NCI-H1048 (cell line): ENCODE results near the gene WWP2.

ENCODE experiments used
- DNase-seq: peaks from one replicate; lab custom pipeline; 2025; lab: John Stamatoyannopoulos, UW

Gene WWP2

DNA sequence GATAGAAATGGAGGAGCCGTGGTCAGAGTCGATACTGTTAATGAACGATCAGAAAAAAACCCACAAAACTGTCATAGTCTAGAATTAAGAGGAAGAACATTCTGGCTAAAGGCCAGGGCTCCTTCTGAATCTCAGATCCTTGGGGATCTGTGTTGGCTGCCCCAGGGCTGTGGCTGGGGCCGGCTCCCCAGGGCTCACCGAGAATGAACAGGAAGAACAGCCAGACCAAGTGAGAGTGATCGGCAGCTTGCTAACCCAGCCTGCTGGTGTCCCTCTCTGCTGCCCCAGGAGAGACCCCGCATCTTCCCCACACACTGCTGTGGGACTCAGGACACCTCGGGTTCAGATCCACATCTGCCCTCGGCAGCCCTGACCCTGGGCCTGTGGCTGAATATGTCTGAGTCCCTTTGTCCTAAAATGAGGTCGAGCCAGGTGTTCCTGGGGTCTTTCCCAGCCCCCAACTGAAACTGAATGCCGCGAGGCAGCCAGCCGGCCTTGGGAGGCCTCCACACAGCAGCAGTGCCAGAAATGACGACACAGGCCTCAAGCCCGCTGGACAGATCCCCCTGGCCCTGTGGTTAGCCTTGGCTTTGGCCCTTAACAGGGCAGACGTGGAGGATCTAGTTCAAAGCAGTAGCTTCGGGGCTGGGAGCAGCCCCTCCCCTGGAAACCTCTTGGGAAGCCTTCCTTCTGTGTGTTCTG, 165.1 kb downstream of the WWP2 start:
- no peak for DNase-seq

DNA sequence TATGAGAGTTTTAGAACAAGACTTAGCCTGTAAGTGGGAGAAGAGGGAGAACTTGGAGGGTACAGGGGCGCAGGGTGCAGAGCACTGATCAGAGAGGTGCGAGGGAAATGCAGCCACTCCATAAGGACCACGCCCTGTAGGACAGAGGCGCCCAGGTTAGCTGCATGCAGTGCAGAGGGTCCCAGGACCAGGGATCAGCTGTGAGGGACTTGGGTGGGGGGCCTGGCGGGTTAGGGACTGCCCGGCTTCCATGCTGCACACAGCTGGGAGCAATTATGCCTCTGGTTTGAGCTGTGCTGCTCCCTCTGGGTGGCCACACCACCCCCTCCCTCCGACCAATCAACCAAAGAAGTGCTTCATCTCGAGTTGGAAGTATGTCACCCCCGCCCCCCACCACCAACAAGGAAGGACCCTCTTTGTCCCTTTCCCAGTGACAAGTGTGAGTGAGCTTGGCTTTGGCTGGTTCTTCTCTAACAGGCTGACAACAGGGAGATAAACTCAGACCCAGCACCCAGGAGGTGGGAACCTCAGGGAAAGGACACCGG, 166.8 kb downstream of the WWP2 start:
- DNase-seq, result no peak

DNA sequence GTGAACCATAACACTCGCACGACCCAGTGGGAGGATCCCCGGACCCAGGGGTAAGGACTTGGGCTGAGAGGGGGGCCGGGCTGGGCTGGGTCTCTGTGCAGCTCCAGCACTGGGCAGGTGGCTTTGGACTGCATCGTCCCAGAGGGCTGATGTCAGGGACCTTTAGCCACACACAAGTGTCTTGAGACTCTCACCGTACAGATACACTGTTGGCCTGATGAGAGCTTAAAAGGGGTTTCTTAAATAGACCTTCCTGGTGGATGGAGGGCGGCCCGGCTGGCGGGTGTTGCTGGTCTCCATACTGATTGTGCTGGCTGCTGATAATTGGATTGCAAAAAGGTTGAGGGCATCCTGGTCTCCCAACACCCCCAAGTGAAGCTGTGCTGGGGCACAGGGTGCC, 167.3 kb downstream of the WWP2 start:
- no peak for DNase-seq

DNA sequence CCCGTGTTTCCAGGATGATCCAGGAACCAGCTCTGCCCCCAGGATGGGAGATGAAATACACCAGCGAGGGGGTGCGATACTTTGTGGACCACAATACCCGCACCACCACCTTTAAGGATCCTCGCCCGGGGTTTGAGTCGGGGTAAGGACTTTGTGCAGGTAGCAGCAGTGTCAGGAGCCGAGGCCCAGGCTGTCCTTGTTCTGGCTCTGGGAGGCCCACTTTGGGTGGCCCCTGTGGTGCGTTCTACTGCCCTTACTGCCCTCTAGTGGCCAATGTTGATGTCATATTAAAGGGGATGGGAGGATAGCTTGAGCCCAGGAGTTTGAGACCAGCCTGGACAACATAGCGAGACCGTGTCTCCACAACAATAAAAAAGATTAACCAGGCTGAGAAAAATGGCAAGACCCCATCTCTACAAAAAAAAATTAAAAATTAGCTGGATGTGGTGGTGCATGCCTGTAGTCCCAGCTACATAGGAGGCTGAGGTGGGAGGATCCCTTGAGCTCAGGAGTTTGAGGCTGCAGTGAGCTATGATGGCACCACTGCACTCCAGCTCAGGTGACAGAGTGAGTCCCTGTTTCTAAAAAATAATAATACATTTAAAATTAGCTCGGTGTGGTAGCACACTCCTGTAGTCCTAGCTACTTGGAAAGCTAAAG, 168.1 kb downstream of the WWP2 start:
- DNase-seq, result no peak

DNA sequence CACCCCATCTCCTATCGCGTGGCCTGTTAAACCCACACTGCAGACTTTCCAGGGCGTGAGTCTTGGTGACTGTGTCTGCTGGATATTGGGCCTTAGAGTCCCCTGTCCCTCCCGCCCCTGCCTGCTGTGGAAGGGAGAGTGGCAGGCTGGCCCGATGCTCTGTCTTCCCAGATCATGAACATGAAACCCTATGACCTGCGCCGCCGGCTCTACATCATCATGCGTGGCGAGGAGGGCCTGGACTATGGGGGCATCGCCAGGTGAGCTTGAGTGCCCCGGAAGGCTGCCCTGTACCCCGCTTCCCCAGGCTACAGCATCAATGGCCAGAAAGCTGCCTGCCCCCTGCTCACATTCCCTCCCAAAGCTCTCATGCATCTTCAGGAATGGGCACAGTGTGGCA, 169.5 kb downstream of the WWP2 start:
- DNase-seq, result no peak

DNA sequence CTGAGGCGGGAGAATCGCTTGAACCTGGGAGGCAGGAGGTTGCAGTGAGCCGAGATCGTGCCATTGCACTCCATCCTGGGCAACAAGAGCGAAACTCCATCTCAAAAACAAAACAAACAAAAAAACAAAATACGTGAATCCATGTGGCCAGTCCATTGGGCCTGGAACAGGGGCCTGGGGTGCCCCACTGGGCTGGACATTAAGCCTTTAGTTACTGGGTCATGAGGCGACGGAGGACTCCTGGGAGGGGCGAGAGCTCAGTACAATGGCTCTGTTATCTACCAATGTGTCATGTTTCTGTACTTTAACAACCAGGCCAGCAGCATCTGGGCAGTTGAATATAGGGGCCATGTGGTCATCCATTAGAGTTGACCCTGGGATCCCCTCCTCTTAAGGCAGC, 170.1 kb downstream of the WWP2 start:
- no peak for DNase-seq

DNA sequence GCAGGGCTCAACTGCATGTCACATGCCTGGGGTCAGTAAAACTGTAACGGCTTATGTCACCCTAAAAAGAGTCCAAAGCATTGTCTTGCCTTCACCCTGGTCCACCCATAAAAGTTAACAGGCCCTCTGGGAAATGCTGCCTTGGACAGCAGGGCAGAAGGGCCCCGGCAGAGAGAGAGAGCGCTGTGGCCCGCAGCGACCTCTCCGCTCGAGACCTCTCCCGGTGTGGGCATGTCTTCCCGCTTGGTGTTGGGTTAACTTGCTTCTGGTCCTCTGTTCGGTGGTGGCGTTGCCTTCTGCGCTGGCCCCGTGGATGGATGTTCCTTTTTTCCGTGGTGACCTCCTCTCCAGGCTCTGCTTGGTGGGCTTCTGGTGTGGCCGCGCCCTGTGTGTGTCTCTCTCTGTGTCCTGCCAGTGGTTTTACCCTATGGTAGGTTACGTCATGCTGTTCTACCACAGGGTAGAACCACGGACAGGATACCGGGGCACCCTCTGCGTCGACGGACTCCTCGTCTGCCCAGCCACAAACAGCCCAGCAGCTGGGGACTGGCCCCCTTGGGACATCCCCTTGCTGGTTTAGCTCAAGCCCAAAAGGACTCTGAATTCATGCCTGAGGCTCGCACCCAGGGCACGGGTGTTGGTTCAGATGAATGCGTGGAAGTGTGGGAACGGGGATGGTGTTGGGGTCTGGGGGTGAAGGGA, 170.7 kb downstream of the WWP2 start:
- no peak for DNase-seq

DNA sequence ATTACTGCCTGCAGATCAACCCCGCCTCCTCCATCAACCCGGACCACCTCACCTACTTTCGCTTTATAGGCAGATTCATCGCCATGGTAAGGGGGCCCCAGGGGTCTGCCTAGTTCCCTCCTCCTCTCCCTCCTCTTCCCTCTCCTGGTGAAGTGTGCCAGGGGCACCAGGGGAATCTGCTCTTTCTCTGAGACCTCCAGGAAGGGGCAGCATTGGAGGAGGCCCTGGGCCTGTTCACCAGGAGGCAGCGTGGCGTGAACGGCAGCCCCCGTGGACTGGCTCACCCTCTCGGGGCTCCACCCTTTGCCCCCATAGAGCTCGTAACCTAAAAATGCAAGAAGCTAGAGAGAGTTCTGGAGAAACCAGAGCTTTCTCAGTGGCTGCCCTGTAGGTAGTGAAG, 171.9 kb downstream of the WWP2 start:
- no peak for DNase-seq

DNA sequence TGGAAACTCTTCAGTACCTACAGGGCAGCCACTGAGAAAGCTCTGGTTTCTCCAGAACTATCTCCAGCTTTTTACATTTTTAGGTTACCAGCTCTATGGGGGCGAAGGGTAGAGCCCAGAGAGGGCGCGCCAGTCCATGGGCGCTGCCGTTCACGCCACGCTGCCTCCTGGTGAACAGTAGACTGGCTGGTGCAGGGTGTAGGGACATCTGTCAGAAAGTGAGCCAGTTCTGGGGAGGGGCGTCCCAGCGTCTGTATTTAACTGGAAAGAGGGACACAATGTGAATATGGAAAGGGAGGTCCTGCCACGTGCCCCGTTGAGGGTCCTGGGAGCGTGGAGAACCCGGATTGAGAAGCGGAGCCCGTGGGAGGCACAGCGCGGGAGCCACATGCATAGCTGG, 172.6 kb downstream of the WWP2 start:
- no peak for DNase-seq

DNA sequence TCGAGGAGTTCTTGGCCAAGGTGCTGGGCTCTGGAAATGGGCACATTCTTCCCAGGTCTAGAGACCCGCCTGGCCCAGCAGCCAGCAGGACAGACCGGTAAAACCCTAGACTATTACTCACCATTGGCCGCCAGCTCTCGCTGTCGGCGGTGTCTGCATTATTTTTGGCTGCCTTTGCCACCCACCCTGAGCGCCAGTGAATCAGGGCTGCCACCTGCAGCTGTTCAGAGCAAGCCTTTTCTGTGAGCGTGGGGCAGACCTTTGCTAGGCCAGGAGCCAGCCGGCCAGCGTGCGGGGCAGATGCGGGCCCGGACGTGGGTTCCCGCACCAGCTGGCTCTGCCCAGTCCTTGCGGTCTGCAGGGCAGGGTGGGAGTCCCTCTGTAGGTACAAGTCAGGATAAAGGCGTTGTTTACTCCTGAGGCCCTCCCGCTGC, 173.2 kb downstream of the WWP2 start:
- no peak for DNase-seq

DNA sequence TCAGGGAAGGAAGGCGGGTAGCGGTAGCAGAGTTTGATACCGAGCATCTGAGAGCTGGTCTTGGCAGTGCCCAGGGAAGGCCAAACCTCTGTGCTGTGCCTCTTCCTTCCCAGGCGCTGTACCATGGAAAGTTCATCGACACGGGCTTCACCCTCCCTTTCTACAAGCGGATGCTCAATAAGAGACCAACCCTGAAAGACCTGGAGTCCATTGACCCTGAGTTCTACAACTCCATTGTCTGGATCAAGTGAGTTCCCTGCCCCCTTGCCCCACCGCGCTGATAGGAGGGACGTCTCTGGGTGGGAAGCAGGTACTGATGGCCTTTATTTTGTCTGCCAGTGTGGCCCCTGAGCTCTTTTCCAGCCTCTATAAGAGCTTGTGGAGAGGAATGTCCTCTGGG, 173.6 kb downstream of the WWP2 start:
- no peak for DNase-seq

DNA sequence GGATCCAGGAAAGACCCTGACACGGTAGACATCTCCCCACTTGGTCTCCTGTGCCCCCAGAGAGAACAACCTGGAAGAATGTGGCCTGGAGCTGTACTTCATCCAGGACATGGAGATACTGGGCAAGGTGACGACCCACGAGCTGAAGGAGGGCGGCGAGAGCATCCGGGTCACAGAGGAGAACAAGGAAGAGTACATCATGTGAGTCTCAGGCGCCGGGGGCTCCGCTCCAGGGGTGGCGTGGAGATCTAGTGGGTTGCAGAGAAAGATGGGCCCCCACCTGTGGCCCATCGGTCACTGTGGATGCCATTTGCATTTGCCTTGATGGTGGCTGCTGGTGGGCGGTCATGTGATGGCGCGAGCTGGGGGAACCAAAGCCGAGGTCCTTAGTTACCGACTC, 174.1 kb downstream of the WWP2 start:
- no peak for DNase-seq

DNA sequence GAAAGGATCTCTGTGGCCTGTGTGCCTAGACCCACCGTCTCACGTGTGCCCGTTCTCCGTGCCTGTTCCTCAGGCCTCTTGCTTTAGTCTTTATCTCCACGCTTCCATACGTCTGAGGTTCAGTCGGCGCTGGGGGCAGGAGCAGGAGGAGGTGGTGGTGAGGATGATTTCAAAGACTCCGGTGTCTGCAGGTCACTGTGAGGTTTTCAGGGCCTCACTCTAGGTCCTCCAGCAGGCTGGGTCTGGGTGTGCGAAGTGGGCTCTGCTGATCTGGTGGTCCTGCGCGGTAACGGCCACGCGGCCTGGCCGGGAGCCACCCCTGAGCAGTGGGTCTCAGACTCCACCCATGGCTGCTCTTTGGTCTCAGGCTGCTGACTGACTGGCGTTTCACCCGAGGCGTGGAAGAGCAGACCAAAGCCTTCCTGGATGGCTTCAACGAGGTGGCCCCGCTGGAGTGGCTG, 174.6 kb downstream of the WWP2 start:
- no peak for DNase-seq

DNA sequence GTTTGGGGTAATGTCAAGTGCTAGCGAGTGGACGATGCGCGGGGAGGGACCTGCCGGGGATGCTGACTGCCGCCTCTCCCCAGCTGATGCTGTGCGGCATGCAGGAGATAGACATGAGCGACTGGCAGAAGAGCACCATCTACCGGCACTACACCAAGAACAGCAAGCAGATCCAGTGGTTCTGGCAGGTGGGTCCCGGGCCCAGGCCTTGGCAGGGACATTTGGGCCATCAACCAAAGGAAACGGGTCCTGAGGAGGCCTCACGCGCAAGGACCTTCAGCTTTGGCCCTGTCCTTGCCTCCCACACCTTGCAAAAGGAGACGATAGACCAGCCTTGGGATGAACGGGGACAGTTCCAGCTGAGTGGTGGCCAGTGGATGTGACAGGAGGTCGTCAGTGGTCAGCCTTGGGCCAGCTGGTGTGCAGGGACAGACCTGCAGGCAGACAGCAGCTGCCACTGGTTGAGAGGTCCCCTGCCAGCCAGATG, 175.4 kb downstream of the WWP2 start:
- DNase-seq, result no peak

DNA sequence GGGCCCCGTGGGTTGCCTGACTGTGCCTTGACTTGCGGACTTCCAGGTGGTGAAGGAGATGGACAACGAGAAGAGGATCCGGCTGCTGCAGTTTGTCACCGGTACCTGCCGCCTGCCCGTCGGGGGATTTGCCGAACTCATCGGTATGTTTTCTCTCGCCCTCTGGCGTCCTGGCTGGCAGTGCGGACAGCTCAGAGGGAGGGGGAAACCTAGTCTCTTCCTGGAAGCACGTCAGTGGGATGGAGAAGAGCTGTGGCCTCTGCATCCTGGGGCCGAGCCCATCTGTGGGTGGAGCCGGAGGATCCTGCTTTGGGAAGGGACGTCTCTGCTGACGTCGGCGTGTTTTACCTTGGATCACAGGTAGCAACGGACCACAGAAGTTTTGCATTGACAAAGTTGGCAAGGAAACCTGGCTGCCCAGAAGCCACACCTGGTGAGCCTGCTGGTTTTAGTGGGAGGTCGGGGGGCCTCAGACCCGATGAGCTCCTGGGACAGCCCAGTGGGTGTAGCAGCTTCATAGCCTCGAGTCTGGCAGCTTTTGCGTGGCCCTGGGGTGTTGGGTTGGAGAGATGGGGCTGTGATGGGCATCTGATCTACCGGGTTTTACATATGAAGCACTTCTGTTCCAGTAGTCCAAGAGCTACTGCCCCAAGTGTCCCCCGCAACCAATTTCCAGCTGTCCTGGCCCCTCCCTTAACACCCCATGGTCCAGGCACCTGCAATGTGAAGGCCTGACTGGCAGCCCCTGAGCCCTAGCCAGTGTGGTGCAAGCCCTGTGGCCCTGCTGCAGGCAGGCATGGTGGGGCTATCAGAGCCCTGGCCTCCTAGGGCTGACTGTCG, 177.1 kb downstream of the WWP2 start:
- no peak for DNase-seq

DNA sequence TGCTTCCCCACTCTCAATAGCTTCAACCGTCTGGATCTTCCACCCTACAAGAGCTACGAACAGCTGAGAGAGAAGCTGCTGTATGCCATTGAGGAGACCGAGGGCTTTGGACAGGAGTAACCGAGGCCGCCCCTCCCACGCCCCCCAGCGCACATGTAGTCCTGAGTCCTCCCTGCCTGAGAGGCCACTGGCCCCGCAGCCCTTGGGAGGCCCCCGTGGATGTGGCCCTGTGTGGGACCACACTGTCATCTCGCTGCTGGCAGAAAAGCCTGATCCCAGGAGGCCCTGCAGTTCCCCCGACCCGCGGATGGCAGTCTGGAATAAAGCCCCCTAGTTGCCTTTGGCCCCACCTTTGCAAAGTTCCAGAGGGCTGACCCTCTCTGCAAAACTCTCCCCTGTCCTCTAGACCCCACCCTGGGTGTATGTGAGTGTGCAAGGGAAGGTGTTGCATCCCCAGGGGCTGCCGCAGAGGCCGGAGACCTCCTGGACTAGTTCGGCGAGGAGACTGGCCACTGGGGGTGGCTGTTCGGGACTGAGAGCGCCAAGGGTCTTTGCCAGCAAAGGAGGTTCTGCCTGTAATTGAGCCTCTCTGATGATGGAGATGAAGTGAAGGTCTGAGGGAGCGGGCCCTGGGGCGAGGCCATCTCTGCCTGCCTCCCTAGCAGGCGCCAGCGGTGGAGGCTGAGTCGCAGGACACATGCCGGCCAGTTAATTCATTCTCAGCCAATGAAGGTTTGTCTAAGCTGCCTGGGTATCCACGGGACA, 177.9 kb downstream of the WWP2 start:
- DNase-seq, result no peak

DNA sequence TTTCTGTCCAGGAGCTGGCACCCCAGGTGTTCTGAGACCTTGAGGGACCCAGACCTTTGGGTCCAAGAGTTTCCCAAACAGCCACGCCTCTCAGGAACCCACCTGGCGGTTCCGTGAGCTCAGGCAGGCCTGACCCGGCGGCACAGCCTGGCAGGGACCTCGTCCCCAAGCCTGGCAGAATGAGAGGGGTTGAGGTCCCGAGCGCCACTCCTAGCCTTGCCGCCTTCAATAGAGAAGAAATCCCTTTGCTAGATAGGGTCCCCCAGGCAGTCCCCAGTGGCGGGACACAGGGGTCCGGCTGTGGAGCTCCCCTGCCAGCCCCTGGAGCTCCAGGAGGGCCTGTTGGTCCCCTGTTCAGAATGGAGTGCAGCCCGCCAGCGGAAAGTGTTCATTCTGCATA, 178.5 kb downstream of the WWP2 start:
- DNase-seq, result no peak

DNA sequence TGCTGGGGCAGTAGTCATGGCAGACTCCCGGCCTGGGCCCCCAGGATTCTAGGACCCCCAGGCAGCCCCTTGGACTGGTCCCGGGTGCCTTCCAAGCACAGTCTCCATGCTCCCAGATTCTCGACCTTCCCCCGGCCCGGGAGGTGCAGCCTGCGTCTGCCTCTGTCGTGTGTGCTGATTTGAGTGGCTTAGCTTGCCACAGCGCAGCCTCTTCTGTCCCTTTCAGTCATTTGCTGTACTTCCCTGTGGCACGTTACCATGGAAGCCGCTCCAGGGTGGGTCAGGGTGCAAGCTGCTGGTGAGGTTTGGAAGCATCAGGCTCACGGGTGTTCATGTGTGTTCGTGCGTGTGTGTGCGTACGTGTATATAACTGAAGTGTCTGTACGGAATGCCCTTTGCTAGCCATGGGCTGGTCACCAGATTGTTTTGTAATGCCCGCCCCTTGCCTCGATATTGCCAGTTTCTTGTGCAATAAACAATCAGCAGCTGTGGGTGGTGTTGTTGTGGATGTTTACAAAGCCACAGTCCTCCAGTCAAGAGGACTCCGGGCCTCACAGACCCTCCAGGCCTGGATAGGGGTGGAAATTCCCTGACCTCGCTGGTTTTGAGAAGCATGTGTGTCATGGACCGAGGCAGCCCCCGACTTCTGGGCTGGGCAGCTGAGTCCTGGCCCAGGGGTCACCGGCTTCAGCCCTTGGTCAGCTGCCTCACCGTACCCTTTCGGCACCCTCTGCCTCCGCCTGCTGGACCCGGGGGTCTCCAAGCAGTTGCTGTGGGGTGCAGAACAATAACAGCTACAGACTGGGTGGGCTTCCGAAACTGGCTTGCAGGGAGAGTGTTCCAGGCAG, 179.3 kb downstream of the WWP2 start:
- DNase-seq, result no peak

DNA sequence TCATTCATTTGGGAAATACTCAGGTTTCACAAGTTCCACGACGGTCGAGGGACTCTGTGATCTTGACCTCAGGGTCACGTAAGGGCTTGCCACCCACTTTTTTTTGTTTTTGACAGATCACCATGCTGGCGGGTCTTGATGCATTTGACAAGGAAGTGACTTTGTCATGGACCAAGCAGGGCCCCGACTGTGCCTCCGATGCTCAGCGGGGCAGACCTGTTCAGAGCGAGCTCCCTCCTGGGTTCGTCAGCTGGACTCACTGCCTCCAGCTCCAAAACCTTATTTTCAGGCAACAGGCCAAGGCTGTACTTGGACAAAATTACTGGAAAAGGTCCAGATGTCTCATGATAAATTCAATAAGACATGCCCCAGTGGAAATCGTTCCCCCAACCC, 180.0 kb downstream of the WWP2 start:
- no peak for DNase-seq

DNA sequence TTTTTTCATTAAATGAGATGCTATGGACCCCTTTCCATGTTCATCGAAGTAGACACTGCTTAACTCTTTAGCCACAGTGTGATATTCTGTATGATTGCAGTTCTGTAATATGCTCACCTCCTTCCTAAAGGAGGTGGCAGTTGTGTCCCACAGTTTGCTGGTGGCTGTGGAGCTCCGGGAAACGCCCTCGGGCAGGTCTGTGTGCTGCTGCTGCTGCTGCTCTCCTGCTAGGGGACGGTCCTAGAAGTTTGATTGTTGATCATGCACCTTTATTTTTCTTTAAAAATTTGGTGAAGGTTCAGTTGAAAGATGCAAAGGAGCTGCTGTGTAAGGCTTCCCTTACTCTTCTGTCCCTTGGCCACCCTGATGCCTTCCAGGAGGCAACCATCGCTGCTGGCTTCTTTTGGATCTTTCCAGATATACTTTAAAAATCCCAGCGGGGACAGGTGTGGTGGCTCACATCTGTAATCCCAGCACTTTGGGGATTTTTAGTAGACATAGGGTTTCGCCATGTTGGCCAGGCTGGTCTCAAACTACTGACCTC, 180.6 kb downstream of the WWP2 start:
- no peak for DNase-seq
